Ovary (tissue), 3 donors: ENCODE results near the gene ATP10B.

Source experiments
- CTCF ChIP-seq, 3 donors: fragments of 450-650 bp in 2 of 3; fragments of 200-600 bp in 1 of 3; IDR thresholded peaks; one replicate each; pipeline versions ENCODE4 v1.5.1 to v1.8.0; 2016 to 2022; ENCODE audit warnings: antibody characterized with exemption in 3 of 3, mild to moderate bottlenecking in 1 of 3
- EP300 ChIP-seq: sonication (generic); formaldehyde crosslinking; IDR thresholded peaks from one replicate; pipeline ENCODE4 v1.6.1; 2017; ENCODE audit warnings: antibody characterized with exemption
- POLR2A ChIP-seq: fragments of 450-650 bp; IDR thresholded peaks from one replicate; pipeline ENCODE4 v1.6.1; 2017; ENCODE audit warnings: antibody characterized with exemption, mild to moderate bottlenecking, moderate library complexity
- donor health status: DM: no; HTN: no; CAD: no.

- TF ChIP-seq CTCF (IDR thresholded peaks at IDR 0.05) (no peak), POLR2A (no peak), EP300 (no peak)
These were observed 52.8 kb downstream of the ATP10B start for GRCh38 chr5:160799184-160799583.
